ENCODE measurements around the gene RGPD4. TPM values are rescaled to one million over a fixed set of nuclear protein-coding genes. Genes with fewer than 3 reads are reported as not detected.
"Not testable (repeated sequence)": the region's sequence is repeated elsewhere in the genome, so short reads cannot be mapped to it uniquely, and the experiment has no call there.

Gene RGPD4
- total RNA-seq, 2 experiments from 2014 or later = not detected

DNA sequence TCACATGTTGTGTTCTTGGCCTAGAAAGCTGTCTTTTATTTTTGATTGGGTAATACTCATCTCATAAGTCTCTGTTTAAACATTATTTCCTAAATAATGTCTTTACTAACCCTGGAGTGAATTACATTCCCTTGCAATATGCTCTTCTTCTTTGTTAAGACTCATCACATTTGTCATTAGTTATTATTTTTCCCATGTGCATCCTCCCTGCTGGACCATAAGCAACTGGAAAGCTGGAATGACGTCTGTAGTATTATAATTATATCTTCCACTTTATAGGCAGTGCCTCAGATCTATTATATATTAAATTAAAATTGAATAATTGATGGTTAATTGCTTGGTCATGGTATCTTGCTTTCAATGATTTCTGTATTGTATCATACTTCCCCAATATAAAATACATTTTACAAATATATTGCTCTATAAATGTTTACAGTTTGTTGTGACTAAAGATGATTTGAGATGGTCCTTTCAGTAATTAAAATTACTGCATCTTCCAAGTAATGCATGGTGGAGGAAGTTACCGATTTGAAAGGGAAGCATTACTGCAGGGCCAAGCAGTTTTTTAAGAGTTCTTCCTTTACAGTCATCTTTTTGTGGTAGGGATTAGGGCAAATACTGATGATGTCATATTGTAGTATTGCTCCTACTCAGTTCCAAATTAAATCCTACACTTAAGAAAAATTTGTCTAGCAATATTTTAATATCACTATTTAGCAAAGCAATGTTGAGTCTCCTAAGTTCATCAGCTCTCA is 2.1 kb upstream of the RGPD4 start:
- Histone ChIP-seq H3K4me3 (ENCODE audit: low read depth, low read length, poor library complexity, severe bottlenecking) (no peak overlapping the region), H3K4me1 (ENCODE audit: insufficient read depth, low read length, poor library complexity, severe bottlenecking) (no peaks in the 10 kb centered on the region), H3K4me2 (ENCODE audit: low read length) (no peak overlapping the region), H3K9me2 (ENCODE audit: insufficient read depth, low read length) (no peaks in the 10 kb centered on the region), H3K36me3 (ENCODE audit: insufficient read depth, low read length) (no peaks in the 10 kb centered on the region), H3K27ac (ENCODE audit: low read depth, low read length, poor library complexity, severe bottlenecking) (no peak overlapping the region), H2AFZ (ENCODE audit: low read length) (no peak overlapping the region), H3K9me3 (ENCODE audit: low read length) (no peaks in the 10 kb centered on the region), H3K79me2 (ENCODE audit: insufficient read depth, low read depth, low read length) (no peaks in the 10 kb centered on the region), H4K20me1 (ENCODE audit: insufficient read depth, low read length) (no peaks in the 10 kb centered on the region)
- TF ChIP-seq, protein P1, sequence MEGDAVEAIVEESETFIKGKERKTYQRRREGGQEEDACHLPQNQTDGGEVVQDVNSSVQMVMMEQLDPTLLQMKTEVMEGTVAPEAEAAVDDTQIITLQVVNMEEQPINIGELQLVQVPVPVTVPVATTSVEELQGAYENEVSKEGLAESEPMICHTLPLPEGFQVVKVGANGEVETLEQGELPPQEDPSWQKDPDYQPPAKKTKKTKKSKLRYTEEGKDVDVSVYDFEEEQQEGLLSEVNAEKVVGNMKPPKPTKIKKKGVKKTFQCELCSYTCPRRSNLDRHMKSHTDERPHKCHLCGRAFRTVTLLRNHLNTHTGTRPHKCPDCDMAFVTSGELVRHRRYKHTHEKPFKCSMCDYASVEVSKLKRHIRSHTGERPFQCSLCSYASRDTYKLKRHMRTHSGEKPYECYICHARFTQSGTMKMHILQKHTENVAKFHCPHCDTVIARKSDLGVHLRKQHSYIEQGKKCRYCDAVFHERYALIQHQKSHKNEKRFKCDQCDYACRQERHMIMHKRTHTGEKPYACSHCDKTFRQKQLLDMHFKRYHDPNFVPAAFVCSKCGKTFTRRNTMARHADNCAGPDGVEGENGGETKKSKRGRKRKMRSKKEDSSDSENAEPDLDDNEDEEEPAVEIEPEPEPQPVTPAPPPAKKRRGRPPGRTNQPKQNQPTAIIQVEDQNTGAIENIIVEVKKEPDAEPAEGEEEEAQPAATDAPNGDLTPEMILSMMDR (conservative IDR thresholded peaks at IDR 0.05; ENCODE audit: low read length) = no peak
- TF ChIP-seq EZH2phosphoT487 (IDR thresholded peaks at IDR 0.05; ENCODE audit: borderline replicate concordance, low read depth, low read length) = no peak
- BruUV-seq (replicated peaks) = no TSS peak
- intact Hi-C loops (cut with micrococcal nuclease; ENCODE audit: unreplicated experiment) = no loop called here
- ChIA-PET CTCF (ENCODE audit: unreplicated experiment) (no interaction called here), POLR2A (no interaction called here)
- DNase-seq (ENCODE audit: low spot score) = no peak

DNA sequence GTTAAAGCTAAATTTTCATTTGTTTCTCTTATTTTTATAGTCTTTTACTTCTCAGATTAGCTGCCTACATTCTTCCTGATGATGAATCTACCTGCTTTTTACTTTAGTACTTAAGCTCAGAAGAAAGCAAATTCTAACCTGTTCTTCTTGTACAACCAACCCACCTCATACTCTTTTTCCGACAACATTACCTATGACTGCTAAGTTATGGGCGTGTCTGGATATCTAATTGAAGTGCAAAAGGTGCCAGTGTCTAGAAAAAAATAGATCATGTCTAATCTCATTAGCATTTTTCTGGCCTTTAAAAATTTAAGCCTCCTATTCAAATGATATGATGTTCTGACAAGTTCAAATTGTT is 1.5 kb upstream of the RGPD4 start:
- intact Hi-C loops (cut with micrococcal nuclease; ENCODE audit: unreplicated experiment) = no loop called here
- ChIA-PET POLR2A (no interaction called here), CTCF (ENCODE audit: unreplicated experiment) (no interaction called here)
- TF ChIP-seq EZH2phosphoT487 (IDR thresholded peaks at IDR 0.05; ENCODE audit: borderline replicate concordance, low read depth, low read length) = no peak
- TF ChIP-seq, protein P1 (conservative IDR thresholded peaks at IDR 0.05; ENCODE audit: low read length) = no peak
- Histone ChIP-seq H3K4me3 (ENCODE audit: low read depth, low read length, poor library complexity, severe bottlenecking) (no peak overlapping the region), H3K36me3 (ENCODE audit: insufficient read depth, low read length) (no peaks in the 10 kb centered on the region), H3K27ac (ENCODE audit: low read depth, low read length, poor library complexity, severe bottlenecking) (no peak overlapping the region), H3K9me3 (ENCODE audit: low read length) (no peaks in the 10 kb centered on the region), H2AFZ (ENCODE audit: low read length) (no peak overlapping the region), H3K79me2 (ENCODE audit: insufficient read depth, low read depth, low read length) (no peaks in the 10 kb centered on the region), H3K4me1 (ENCODE audit: insufficient read depth, low read length, poor library complexity, severe bottlenecking) (no peaks in the 10 kb centered on the region), H3K4me2 (ENCODE audit: low read length) (no peak overlapping the region), H4K20me1 (ENCODE audit: insufficient read depth, low read length) (no peaks in the 10 kb centered on the region), H3K9me2 (ENCODE audit: insufficient read depth, low read length) (no peaks in the 10 kb centered on the region)
- no TSS peak for BruUV-seq (replicated peaks)
- DNase-seq (ENCODE audit: low spot score) = no peak

DNA sequence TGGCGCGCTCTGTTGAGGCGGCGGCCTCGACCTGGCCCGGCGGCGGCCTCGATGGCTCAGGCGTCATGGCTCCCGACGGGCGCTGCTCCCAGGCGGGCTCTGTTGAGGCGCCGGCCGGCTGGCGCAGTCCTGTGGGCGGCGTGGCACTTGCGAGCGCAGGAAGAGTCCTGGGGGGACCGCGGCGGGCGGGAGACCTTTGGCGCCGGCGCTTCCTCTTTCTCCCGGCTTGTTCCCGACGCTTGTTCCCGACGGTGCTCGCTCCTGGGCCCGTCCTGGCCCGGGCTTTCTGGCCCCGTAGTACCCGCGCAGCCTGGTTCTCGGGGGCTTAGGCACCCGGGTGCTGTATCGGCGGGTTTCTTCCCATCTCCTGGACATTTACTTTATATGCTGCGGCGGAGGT is 2.8 kb downstream of the RGPD4 start:
- H3K36me3 ChIP-seq (ENCODE audit: insufficient read depth, low read length); H3K9me2 ChIP-seq (ENCODE audit: insufficient read depth, low read length); BruUV-seq (replicated peaks); H3K4me3 ChIP-seq (ENCODE audit: low read depth, low read length, poor library complexity, severe bottlenecking); DNase-seq (ENCODE audit: low spot score); H3K79me2 ChIP-seq (ENCODE audit: insufficient read depth, low read depth, low read length); H3K4me1 ChIP-seq (ENCODE audit: insufficient read depth, low read length, poor library complexity, severe bottlenecking); POLR2A ChIA-PET; H2AFZ ChIP-seq (ENCODE audit: low read length); intact Hi-C loops (cut with micrococcal nuclease; ENCODE audit: unreplicated experiment); H3K27ac ChIP-seq (ENCODE audit: low read depth, low read length, poor library complexity, severe bottlenecking); H3K4me2 ChIP-seq (ENCODE audit: low read length); H3K9me3 ChIP-seq (ENCODE audit: low read length); CTCF ChIA-PET (ENCODE audit: unreplicated experiment); H4K20me1 ChIP-seq (ENCODE audit: insufficient read depth, low read length): not testable (repeated sequence)

DNA sequence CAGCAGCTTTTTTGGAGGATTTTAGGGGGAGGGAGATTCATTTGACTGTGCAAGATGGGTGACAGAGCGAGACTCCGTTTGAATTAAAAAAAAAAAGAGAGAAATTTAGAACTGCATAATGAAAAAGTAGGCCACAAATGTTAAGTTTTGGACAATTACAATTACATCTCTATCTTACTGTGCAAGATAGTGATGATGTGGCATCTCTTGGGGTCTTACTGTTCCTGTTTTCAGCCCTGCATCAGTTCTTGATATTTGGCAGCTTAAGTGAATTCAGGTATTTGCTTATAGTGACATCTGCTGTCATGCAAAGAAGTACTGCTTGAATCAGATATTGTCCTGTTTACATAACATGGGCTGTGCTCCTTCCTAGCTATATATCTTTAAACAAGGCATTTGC is 6.5 kb downstream of the RGPD4 start:
- BruUV-seq (replicated peaks); H2AFZ ChIP-seq (ENCODE audit: low read length); H3K9me3 ChIP-seq (ENCODE audit: low read length); H3K36me3 ChIP-seq (ENCODE audit: insufficient read depth, low read length); H3K4me1 ChIP-seq (ENCODE audit: insufficient read depth, low read length, poor library complexity, severe bottlenecking); POLR2A ChIA-PET; H3K9me2 ChIP-seq (ENCODE audit: insufficient read depth, low read length); intact Hi-C loops (cut with micrococcal nuclease; ENCODE audit: unreplicated experiment); H4K20me1 ChIP-seq (ENCODE audit: insufficient read depth, low read length); H3K27ac ChIP-seq (ENCODE audit: low read depth, low read length, poor library complexity, severe bottlenecking); H3K79me2 ChIP-seq (ENCODE audit: insufficient read depth, low read depth, low read length); H3K4me2 ChIP-seq (ENCODE audit: low read length); H3K4me3 ChIP-seq (ENCODE audit: low read depth, low read length, poor library complexity, severe bottlenecking); CTCF ChIA-PET (ENCODE audit: unreplicated experiment); DNase-seq (ENCODE audit: low spot score): not testable (repeated sequence)

DNA sequence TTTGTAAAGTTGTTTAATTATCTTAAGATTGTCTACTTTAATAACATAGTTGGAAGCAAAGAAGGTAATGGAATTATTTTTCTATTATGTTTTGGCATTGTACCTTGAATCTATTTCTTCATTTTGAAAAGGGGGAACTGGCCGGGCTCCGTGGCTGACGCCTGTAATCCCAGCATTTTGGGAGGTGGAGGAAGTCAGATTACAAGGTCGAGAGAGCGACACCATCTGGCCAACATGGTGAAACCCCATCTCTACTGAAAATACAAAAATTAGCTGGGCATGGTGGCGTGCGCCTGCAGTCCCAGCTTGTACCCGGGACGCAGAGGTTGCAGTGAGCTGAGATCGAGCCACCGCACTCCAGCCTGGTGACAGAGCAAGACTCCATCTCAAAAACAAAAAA is 6.9 kb downstream of the RGPD4 start:
- H3K4me2 ChIP-seq (ENCODE audit: low read length); intact Hi-C loops (cut with micrococcal nuclease; ENCODE audit: unreplicated experiment); H3K4me1 ChIP-seq (ENCODE audit: insufficient read depth, low read length, poor library complexity, severe bottlenecking); H4K20me1 ChIP-seq (ENCODE audit: insufficient read depth, low read length); H3K4me3 ChIP-seq (ENCODE audit: low read depth, low read length, poor library complexity, severe bottlenecking); BruUV-seq (replicated peaks); H3K9me2 ChIP-seq (ENCODE audit: insufficient read depth, low read length); H2AFZ ChIP-seq (ENCODE audit: low read length); H3K79me2 ChIP-seq (ENCODE audit: insufficient read depth, low read depth, low read length); CTCF ChIA-PET (ENCODE audit: unreplicated experiment); POLR2A ChIA-PET; H3K36me3 ChIP-seq (ENCODE audit: insufficient read depth, low read length); H3K27ac ChIP-seq (ENCODE audit: low read depth, low read length, poor library complexity, severe bottlenecking); DNase-seq (ENCODE audit: low spot score); H3K9me3 ChIP-seq (ENCODE audit: low read length): not testable (repeated sequence)

All from OCI-LY7 (cell line).